DND-41 (cell line): ENCODE measurements around the gene TUBB3.

Source experiments
- EZH2 ChIP-seq: IDR thresholded peaks from 3 replicates; pipeline ENCODE4 v1.6.1; 2012; ENCODE audit warnings: borderline replicate concordance, low read depth, mild to moderate bottlenecking, moderate library complexity, low read length, inconsistent platforms; ENCODE audit not compliant: severe bottlenecking
- TF ChIP-seq, protein P1 (sequence below): IDR thresholded peaks from 2 replicates; pipeline ENCODE4 v1.5.1; 2012; ENCODE audit warnings: borderline replicate concordance, low read length, moderate library complexity, mild to moderate bottlenecking; ENCODE audit not compliant: poor library complexity, severe bottlenecking; ENCODE audit errors: extremely low read depth

DNA sequence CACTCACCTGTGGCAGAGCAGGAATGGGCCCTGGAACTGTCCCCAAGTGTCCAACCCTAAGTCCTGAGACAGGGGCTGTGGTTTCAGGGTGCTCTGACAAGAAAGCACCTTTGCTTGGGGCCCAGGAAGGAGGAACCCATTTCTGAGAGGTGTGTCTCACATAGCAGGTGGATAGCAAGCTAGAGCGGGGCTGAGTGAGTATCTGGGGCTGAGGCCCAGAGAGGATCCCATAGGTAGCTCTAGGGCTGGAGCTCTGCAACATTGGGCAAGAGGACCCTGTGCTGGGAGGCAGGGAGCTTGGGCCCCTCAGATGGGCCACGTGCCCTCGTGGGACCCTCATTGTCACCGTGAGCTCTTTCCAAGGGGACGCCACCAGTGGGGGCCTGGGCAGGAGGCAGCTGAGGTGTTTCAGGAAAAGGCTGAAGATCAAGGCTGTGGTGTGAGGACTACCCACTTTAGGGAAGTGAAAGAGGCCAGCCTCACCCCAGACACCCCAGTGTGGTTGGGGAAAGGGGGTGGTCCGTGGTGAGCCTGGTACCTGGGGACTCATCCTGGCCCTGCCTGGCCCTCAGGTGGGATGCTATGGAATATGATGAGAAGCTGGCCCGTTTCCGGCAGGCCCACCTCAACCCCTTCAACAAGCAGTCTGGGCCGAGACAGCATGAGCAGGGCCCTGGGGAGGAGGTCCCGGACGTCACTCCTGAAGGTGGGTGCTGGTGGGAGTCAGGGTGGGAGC is 30.7 kb downstream of the TUBB3 start:
- TF ChIP-seq, protein P1, sequence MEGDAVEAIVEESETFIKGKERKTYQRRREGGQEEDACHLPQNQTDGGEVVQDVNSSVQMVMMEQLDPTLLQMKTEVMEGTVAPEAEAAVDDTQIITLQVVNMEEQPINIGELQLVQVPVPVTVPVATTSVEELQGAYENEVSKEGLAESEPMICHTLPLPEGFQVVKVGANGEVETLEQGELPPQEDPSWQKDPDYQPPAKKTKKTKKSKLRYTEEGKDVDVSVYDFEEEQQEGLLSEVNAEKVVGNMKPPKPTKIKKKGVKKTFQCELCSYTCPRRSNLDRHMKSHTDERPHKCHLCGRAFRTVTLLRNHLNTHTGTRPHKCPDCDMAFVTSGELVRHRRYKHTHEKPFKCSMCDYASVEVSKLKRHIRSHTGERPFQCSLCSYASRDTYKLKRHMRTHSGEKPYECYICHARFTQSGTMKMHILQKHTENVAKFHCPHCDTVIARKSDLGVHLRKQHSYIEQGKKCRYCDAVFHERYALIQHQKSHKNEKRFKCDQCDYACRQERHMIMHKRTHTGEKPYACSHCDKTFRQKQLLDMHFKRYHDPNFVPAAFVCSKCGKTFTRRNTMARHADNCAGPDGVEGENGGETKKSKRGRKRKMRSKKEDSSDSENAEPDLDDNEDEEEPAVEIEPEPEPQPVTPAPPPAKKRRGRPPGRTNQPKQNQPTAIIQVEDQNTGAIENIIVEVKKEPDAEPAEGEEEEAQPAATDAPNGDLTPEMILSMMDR: no peak
- TF ChIP-seq EZH2: no peak
